ENCODE results near the gene MRPL40.
A peak's percentile ranks its signal among the peaks of the same experiment; 100 is the strongest.

MRPL40 gene

DNA sequence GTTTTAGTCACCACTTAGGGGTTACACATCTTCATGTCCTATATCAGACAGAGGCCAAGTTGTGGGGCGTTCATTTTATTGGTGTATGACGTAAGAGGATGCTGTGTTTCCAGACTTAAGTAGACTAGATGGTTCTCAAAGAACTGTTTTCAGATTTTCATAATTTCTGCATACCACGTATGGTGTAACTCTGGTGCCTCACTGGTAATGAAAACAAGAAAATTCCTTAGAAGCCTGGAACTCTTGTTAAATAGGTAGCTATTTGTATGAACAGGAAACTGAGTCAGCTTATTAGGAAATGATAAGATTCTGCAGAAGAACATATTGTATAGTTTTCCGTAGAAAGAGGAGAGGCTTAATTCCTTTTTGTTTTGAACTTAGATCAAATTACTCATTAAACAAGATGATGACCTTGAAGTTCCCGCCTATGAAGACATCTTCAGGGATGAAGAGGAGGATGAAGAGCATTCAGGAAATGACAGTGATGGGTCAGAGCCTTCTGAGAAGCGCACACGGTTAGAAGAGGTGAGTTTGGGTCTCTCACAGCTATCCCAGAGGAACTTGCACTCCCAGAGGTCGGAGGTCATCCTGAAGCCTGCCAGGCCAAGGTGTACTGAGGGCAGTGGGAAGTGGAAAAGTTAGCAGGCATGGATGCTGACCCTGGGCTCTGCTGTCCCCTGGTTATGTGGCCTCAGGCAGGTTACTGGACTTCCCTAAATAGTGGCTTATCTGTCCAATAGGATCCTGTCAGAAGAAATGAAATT is 51.3 kb downstream of the MRPL40 start:
- DNase-seq, result peak; percentile 16

Data from fibroblast of skin of right biceps (primary cell).